ENCODE results near the gene RXYLT1.
"Not testable (repeated sequence)": the region's sequence is repeated elsewhere in the genome, so short reads cannot be mapped to it uniquely, and the experiment has no call there.

The RXYLT1 gene

GRCh38 chr12:63802012-63802608 is 22.4 kb downstream of the RXYLT1 start:
- peak; percentile 58 for DNase-seq (ENCODE audit: low spot score)

GRCh38 chr12:63804746-63805145 is 25.0 kb downstream of the RXYLT1 start:
- DNase-seq (ENCODE audit: low spot score): no peak

- no peak for DNase-seq (ENCODE audit: low spot score)
Measured at GRCh38 chr12:63805704-63806672, 26.3 kb downstream of the RXYLT1 start.

- no peak for DNase-seq (ENCODE audit: low spot score)
Measured at GRCh38 chr12:63808631-63809030, 28.9 kb downstream of the RXYLT1 start.

GRCh38 chr12:63809566-63809965 is 29.9 kb downstream of the RXYLT1 start:
- no peak for DNase-seq (ENCODE audit: low spot score)

- DNase-seq (ENCODE audit: low spot score): no peak
Measured at GRCh38 chr12:63811334-63811733, 31.6 kb downstream of the RXYLT1 start.

GRCh38 chr12:63811755-63812154 is 32.0 kb downstream of the RXYLT1 start:
- no peak for DNase-seq (ENCODE audit: low spot score)

- DNase-seq (ENCODE audit: low spot score): no peak
Measured at GRCh38 chr12:63814146-63814772, 34.5 kb downstream of the RXYLT1 start.

- no peak for DNase-seq (ENCODE audit: low spot score)
Measured at GRCh38 chr12:63815482-63815852, 35.8 kb downstream of the RXYLT1 start.

- DNase-seq (ENCODE audit: low spot score): no peak
Measured at GRCh38 chr12:63816031-63816430, 36.3 kb downstream of the RXYLT1 start.

- no peak for DNase-seq (ENCODE audit: low spot score)
Measured at GRCh38 chr12:63820427-63820826, 40.7 kb downstream of the RXYLT1 start.

- no peak for DNase-seq (ENCODE audit: low spot score)
Measured at GRCh38 chr12:63821781-63822251, 42.1 kb downstream of the RXYLT1 start.

- DNase-seq (ENCODE audit: low spot score): no peak
Measured at GRCh38 chr12:63822352-63822751, 42.6 kb downstream of the RXYLT1 start.

GRCh38 chr12:63823040-63823439 is 43.3 kb downstream of the RXYLT1 start:
- DNase-seq (ENCODE audit: low spot score): no peak

GRCh38 chr12:63826006-63826585 is 46.4 kb downstream of the RXYLT1 start:
- DNase-seq (ENCODE audit: low spot score): peak; percentile 54

GRCh38 chr12:63828867-63829266 is 49.2 kb downstream of the RXYLT1 start:
- no peak for DNase-seq (ENCODE audit: low spot score)

GRCh38 chr12:63836046-63836445 is 56.3 kb downstream of the RXYLT1 start:
- DNase-seq (ENCODE audit: low spot score): no peak

GRCh38 chr12:63836936-63837335 is 57.2 kb downstream of the RXYLT1 start:
- DNase-seq (ENCODE audit: low spot score): no peak

- DNase-seq (ENCODE audit: low spot score): no peak
Measured at GRCh38 chr12:63838411-63838810, 58.7 kb downstream of the RXYLT1 start.

GRCh38 chr12:63841011-63841410 is 61.3 kb downstream of the RXYLT1 start:
- DNase-seq (ENCODE audit: low spot score): no peak

GRCh38 chr12:63841571-63841970 is 61.9 kb downstream of the RXYLT1 start:
- DNase-seq (ENCODE audit: low spot score): no peak

GRCh38 chr12:63842750-63843149 is 63.0 kb downstream of the RXYLT1 start:
- not testable (repeated sequence) for DNase-seq (ENCODE audit: low spot score)

Data from SK-N-DZ (cell line).